Osteoblast (primary cell): Measurements from ENCODE around the gene VAT1. TPM values are rescaled to one million over a fixed set of nuclear protein-coding genes. Genes with fewer than 3 reads are reported as not detected.

Experiments used
- DNase-seq: peaks from one replicate; pipeline ENCODE4 v3.0.0; 2011; ENCODE audit warnings: low spot score, mixed read lengths; ENCODE audit not compliant: insufficient read length; ENCODE audit errors: missing footprints
- H2AFZ ChIP-seq: 2 replicates; pipeline ENCODE4 v1.6.0; 2011; ENCODE audit warnings: mild to moderate bottlenecking, low read length
- H3K27ac ChIP-seq: 2 replicates; pipeline ENCODE4 v1.5.1; 2011; ENCODE audit warnings: mild to moderate bottlenecking, low read depth, low read length, moderate library complexity
- H3K27me3 ChIP-seq: 2 replicates; pipeline ENCODE4 v1.6.0; 2012; ENCODE audit warnings: mild to moderate bottlenecking, control low read depth, inconsistent platforms, low read length, moderate library complexity; ENCODE audit not compliant: insufficient read depth
- H3K36me3 ChIP-seq: 2 replicates; pipeline ENCODE4 v1.5.1; 2011; ENCODE audit warnings: mild to moderate bottlenecking, low read length, control low read depth, moderate library complexity; ENCODE audit not compliant: insufficient read depth
- H3K4me1 ChIP-seq: 2 replicates; pipeline ENCODE4 v1.5.1; 2011; ENCODE audit warnings: mild to moderate bottlenecking, low read length, control low read depth, moderate library complexity; ENCODE audit not compliant: insufficient read depth
- H3K4me2 ChIP-seq: 2 replicates; pipeline ENCODE4 v1.6.0; 2011; ENCODE audit warnings: mild to moderate bottlenecking, low read length; ENCODE audit not compliant: insufficient read depth
- H3K4me3 ChIP-seq: fragments of 200-600 bp; sonication (generic); 3 replicates; pipeline ENCODE4 v1.5.1; 2012; ENCODE audit warnings: mild to moderate bottlenecking, low read length, inconsistent platforms; ENCODE audit not compliant: insufficient read depth
- H3K79me2 ChIP-seq: 2 replicates; pipeline ENCODE4 v1.6.0; 2012; ENCODE audit warnings: mild to moderate bottlenecking, low read length, control low read depth, inconsistent platforms; ENCODE audit not compliant: insufficient read depth
- H3K9me3 ChIP-seq: 2 replicates; pipeline ENCODE4 v1.5.1; 2011; ENCODE audit warnings: low read depth, low read length, control low read depth
- H4K20me1 ChIP-seq: 2 replicates; pipeline ENCODE4 v1.6.0; 2012; ENCODE audit warnings: mild to moderate bottlenecking, low read length, control low read depth; ENCODE audit not compliant: insufficient read depth
- total RNA-seq: library from RNA; depleted of rRNA; stranded (reverse); fragments of >200 nt; gene quantifications from 2 replicates; pipeline ENCODE4 v1.2.3, GENCODE V29; 2012
- TF ChIP-seq, protein P1 (sequence below): IDR thresholded peaks from 2 replicates; pipeline ENCODE4 v1.5.1; 2011; ENCODE audit warnings: mild to moderate bottlenecking, low read depth, low read length, moderate library complexity; ENCODE audit errors: extremely low read depth

The VAT1 gene
- total RNA-seq, 1 donor: 449 TPM

DNA sequence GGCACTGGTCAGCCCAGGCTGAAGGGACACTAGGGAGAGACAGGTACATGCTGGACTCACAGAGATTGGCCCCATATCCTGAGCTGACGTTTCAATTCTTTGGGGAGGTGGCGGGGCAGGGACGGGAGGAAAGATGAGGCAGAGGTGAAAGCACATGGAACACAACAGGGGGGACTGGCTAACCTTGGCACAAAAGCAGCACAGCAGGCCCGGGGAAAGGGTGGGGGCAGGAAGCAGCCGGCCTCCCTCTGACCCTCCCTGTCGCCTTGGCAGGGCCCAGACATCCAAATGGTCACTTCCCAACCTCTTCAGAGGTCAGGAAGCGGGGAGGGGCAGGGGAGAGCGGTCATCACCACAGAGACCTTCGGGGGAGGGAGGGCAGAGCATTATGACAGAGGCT, 6.6 kb downstream of the VAT1 start:
- Histone ChIP-seq H3K27me3 (no peaks in the 10 kb centered on the region), H3K4me2 (no peak overlapping the region), H3K79me2 (peaks cover 48% of the 10 kb centered on the region), H2AFZ (no peak overlapping the region), H4K20me1 (peaks cover 26% of the 10 kb centered on the region), H3K9me3 (no peaks in the 10 kb centered on the region), H3K4me1 (peaks cover 22% of the 10 kb centered on the region), H3K27ac (no peak overlapping the region), H3K4me3 (no peak overlapping the region), H3K36me3 (peaks cover 46% of the 10 kb centered on the region)
- TF ChIP-seq, protein P1, sequence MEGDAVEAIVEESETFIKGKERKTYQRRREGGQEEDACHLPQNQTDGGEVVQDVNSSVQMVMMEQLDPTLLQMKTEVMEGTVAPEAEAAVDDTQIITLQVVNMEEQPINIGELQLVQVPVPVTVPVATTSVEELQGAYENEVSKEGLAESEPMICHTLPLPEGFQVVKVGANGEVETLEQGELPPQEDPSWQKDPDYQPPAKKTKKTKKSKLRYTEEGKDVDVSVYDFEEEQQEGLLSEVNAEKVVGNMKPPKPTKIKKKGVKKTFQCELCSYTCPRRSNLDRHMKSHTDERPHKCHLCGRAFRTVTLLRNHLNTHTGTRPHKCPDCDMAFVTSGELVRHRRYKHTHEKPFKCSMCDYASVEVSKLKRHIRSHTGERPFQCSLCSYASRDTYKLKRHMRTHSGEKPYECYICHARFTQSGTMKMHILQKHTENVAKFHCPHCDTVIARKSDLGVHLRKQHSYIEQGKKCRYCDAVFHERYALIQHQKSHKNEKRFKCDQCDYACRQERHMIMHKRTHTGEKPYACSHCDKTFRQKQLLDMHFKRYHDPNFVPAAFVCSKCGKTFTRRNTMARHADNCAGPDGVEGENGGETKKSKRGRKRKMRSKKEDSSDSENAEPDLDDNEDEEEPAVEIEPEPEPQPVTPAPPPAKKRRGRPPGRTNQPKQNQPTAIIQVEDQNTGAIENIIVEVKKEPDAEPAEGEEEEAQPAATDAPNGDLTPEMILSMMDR: no peak
- DNase-seq: peak; percentile 35

DNA sequence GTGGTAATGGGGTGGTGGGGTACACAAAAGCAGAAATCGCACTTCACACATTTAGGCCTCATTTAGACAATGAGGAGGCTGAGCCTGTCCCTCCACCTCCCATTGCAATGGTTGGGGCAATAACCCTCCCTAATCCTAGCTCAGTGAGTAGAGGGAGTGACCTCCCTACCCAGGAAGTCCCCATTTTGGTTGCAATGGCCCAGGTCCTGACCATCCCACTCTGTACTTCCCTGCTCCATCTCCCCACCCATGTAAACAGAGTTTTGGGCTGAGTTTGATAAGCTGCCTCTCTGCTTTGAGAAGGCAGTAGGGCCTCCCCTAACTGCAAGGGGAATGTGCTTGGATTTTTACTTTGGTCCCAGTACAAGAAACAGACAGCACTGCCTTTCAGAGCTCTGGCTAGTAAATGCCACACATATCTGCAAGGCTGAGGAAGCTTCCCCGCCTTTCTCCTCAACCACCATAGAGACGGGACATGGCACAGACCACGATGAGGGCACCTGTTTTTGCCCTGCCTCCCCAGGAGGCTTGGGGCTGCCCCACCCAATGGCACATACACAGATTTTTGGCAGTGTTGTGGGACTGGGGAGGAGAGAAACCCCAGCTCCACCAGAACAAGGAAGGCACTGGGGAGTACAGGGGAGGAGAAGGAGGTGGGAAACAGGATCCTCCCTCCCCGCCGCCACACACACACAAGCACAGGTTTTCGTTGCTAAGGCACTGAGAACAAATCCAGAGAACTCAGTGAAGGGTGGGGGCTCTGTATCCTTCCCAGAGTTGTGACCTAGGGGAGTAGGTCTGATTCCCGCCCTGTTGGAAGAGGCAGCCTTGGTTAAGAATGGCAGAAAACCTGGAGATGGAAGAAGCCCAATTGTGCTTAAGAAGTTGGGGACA, 7.3 kb downstream of the VAT1 start:
- H3K9me3 ChIP-seq: no peaks in the 10 kb centered on the region
- no peaks in the 10 kb centered on the region for H3K27me3 ChIP-seq
- H3K4me3 ChIP-seq: no peak overlapping the region
- H4K20me1 ChIP-seq: peaks cover 22% of the 10 kb centered on the region
- peaks cover 42% of the 10 kb centered on the region for H3K36me3 ChIP-seq
- H3K79me2 ChIP-seq: peaks cover 41% of the 10 kb centered on the region
- peaks cover 15% of the 10 kb centered on the region for H3K4me1 ChIP-seq
- no peak overlapping the region for H3K4me2 ChIP-seq
- DNase-seq: peak; percentile 37
- no peak overlapping the region for H3K27ac ChIP-seq
- no peak overlapping the region for H2AFZ ChIP-seq
- TF ChIP-seq, protein P1: no peak

DNA sequence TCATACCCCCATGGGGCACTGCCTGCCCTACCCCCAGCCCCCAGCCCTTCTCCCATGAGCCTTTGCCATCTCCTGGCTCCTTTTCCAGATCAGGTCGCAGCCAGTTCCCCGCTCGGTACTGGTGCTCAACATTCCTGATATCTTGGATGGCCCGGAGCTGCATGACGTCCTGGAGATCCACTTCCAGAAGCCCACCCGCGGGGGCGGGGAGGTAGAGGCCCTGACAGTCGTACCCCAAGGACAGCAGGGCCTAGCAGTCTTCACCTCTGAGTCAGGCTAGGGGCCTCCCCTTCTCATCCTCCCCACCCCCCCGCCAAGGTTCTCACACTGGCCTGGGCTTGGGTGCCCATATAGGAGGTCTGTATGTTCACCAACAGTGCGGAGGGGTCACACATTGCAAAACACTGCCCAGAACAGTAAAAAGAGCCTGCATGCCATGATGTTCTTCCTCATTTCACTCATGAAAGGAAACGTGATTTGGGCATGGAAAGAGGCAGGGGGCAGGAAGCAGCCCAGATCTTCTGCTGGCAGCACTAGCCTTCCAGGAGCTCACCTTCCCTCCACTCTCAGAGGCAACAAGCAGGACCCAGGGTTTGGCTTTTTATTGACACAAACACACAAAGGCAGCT, 8.1 kb downstream of the VAT1 start:
- Histone ChIP-seq H3K4me3 (no peak overlapping the region), H2AFZ (no peak overlapping the region), H3K4me1 (peaks cover 8% of the 10 kb centered on the region), H3K36me3 (peaks cover 42% of the 10 kb centered on the region), H4K20me1 (peaks cover 18% of the 10 kb centered on the region), H3K79me2 (peaks cover 34% of the 10 kb centered on the region), H3K27me3 (no peaks in the 10 kb centered on the region), H3K27ac (no peak overlapping the region), H3K4me2 (no peak overlapping the region), H3K9me3 (no peaks in the 10 kb centered on the region)
- DNase-seq: peak; percentile 25
- TF ChIP-seq, protein P1: no peak

DNA sequence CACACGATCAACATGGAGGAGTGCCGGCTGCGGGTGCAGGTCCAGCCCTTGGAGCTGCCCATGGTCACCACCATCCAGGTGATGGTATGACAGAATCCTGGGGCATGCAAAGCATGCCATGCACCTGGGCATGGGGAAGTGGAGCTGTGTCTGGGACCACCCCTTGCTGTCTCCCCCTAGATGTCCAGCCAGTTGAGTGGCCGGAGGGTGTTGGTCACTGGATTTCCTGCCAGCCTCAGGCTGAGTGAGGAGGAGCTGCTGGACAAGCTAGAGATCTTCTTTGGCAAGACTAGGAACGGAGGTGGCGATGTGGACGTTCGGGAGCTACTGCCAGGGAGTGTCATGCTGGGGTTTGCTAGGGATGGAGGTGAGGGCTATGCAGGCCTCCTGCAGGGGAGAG, 8.9 kb downstream of the VAT1 start:
- no peaks in the 10 kb centered on the region for H3K9me3 ChIP-seq
- no peak overlapping the region for H3K27ac ChIP-seq
- TF ChIP-seq, protein P1: no peak
- peaks cover 26% of the 10 kb centered on the region for H3K79me2 ChIP-seq
- no peak overlapping the region for H3K4me2 ChIP-seq
- no peak overlapping the region for H2AFZ ChIP-seq
- H3K36me3 ChIP-seq: peaks cover 35% of the 10 kb centered on the region
- DNase-seq: no peak
- peaks cover 3% of the 10 kb centered on the region for H3K4me1 ChIP-seq
- H4K20me1 ChIP-seq: peaks cover 10% of the 10 kb centered on the region
- H3K4me3 ChIP-seq: no peak overlapping the region
- no peaks in the 10 kb centered on the region for H3K27me3 ChIP-seq
